ENCODE data around the gene TRMT61B.
A peak's percentile ranks its signal among the peaks of the same experiment; 100 is the strongest.

The TRMT61B gene

GRCh38 chr2:28855193-28855592 lies 14.9 kb downstream of the TRMT61B start:
- no peak for DNase-seq

DNA sequence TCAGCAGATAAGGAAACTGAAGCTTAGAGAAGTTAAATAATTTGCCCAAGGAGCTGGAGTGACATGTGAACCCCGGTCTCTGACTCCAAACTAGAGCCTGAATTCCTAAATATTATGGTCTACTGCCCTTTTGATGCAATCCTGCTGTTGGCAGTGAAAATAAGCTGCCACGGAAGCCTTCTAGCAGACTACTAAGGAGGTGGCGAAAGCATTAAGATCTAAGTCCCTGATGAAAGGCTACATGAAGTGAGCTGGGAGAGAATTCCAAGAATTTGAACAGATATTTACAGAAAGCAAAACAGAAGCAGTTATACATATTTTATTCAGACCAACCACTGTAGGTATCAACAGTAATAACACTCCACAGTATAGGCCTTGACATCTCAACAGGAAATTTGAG lies 28.1 kb downstream of the TRMT61B start:
- no peak for DNase-seq

DNA sequence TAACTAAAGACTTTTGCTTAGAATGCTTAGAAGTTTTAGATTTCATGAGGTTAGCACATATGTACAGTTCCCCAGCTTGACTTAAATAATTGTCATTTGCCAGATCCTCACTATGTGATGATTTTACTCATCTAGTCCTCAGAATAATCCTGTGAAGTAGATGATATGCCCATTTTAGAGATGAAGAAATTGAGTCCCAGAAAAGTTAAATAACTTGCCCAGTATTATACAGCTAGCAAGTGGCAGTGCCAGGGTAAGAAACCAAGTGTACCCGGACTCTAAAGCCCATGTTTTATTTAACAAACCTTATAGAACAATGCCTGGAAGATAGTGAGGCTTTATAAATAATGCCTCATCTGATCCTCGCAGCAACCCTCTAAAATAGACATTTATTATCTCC lies 31.1 kb downstream of the TRMT61B start:
- no peak for DNase-seq

- DNase-seq, result no peak
These were observed 34.3 kb downstream of the TRMT61B start for GRCh38 chr2:28835781-28836180.

- DNase-seq, result no peak
These were observed 36.2 kb downstream of the TRMT61B start for GRCh38 chr2:28833740-28834470.

GRCh38 chr2:28828382-28828781 lies 41.7 kb downstream of the TRMT61B start:
- DNase-seq, result no peak

- no peak for DNase-seq
These were observed 45.2 kb downstream of the TRMT61B start for GRCh38 chr2:28824870-28825269.

DNA sequence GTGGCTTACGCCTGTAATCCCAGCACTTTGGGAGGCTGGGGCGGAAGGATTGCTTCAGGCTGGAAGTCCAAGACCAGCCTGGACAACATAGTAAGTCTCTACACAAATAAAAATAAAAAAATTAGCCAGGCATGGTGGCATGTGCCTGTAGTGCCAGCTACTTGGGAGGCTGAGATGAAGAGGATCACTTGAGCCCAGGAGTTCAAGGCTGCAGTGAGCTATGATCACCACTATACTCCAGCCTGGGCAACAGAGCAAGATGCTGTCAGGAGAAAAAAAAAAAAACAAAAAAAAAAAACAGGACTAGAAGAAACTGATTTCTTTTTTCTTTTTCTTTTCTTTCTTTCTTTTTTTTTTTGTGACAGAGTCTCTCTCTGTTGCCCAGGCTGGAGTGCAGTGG lies 45.9 kb downstream of the TRMT61B start:
- DNase-seq, result no peak

GRCh38 chr2:28822036-28822435 lies 48.1 kb downstream of the TRMT61B start:
- no peak for DNase-seq

DNA sequence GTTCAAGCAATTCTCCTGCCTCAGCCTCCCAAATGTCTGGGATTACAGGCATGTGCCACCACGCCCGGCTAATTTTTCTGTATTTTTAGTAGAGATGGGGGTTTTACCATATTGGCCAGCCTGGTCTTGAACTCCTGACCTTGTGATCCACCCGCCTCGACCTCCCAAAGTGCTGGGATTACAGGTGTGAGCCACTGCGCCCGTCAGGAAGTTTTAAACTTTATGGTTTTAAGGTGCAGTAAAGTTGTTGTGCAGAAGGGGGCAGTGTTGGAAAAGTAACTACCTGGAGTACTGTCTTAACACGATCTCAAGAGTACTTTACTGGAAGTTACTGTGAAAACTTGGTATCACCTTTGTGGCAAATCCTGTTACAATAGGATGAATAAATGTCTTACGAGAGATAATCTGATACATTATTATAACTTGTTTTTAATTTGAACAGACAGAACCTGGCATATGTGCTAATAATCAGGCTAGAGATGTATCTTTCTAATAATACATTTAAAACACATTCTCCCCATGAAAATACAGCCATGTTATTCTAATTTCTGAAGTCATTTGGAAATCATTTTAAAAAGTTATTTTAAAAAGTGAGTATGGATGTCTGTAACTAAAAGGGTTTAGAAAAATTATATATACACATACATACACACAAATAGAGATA lies 48.7 kb downstream of the TRMT61B start:
- peak; percentile 21 for DNase-seq

- no peak for DNase-seq
These were observed 52.1 kb downstream of the TRMT61B start for GRCh38 chr2:28818053-28818452.

- no peak for DNase-seq
These were observed 59.5 kb downstream of the TRMT61B start, which contains the start of gene SPDYA for GRCh38 chr2:28810384-28811285. Gene SPDYA (plus strand): TSS chr2:28810834. CDS start chr2:28816015, 5,181 bp downstream.

- DNase-seq, result no peak
These were observed 60.2 kb downstream of the TRMT61B start for GRCh38 chr2:28809927-28810326.

GRCh38 chr2:28802975-28803429 lies 67.1 kb downstream of the TRMT61B start:
- DNase-seq, result no peak

GRCh38 chr2:28801726-28802125 lies 68.4 kb downstream of the TRMT61B start:
- DNase-seq, result no peak

All from NCI-H774 (cell line).